Left ventricle myocardium inferior (tissue), 1 donor: Measurements from ENCODE around the gene PCSK5. TPM values are rescaled to one million over a fixed set of nuclear protein-coding genes. Genes with fewer than 3 reads are reported as not detected.

Experiments used
- DNase-seq: peaks from one replicate; pipeline ENCODE4 v3.0.0-alpha.2; 2020
- H3K27ac ChIP-seq: fragments of 200-600 bp; replicated peaks from 2 replicates; pipeline ENCODE4 v1.8.0; 2021
- H3K27me3 ChIP-seq: fragments of 200-600 bp; 2 replicates; pipeline ENCODE4 v1.8.0; 2021; ENCODE audit warnings: low read depth
- H3K36me3 ChIP-seq: fragments of 200-600 bp; 2 replicates; pipeline ENCODE4 v1.8.0; 2021
- H3K4me1 ChIP-seq: fragments of 200-600 bp; 2 replicates; pipeline ENCODE4 v1.8.0; 2021
- H3K4me3 ChIP-seq: fragments of 200-600 bp; 2 replicates; pipeline ENCODE4 v1.8.0; 2021; ENCODE audit warnings: mild to moderate bottlenecking, moderate library complexity
- H3K9me3 ChIP-seq: fragments of 200-600 bp; replicated peaks from 2 replicates; pipeline ENCODE4 v1.8.0; 2021
- CTCF ChIP-seq: fragments of 200-600 bp; IDR thresholded peaks from 2 replicates; pipeline ENCODE4 v1.8.0; 2021; ENCODE audit warnings: antibody characterized with exemption, mild to moderate bottlenecking, borderline replicate concordance
- intact Hi-C: fragments of 100-400 bp; cut with micrococcal nuclease; formaldehyde crosslinking; loops from one replicate; pipeline ENCODE4 v1.11.0; 2022
- total RNA-seq: library from RNA; stranded (reverse); fragmentation: NEBNext Ultra II Directional; extraction: Animal tissue kit (Norgen Biotek cat#: 25700); gene quantifications from one replicate; pipeline ENCODE4 v1.2.1, GENCODE V29; 2021
- donor health status: DM: no; HTN: yes; CAD: no; lungs with severe emphysema.

PCSK5 gene
- total RNA-seq, 1 donor from 2014 or later, result 5.6 TPM

DNA sequence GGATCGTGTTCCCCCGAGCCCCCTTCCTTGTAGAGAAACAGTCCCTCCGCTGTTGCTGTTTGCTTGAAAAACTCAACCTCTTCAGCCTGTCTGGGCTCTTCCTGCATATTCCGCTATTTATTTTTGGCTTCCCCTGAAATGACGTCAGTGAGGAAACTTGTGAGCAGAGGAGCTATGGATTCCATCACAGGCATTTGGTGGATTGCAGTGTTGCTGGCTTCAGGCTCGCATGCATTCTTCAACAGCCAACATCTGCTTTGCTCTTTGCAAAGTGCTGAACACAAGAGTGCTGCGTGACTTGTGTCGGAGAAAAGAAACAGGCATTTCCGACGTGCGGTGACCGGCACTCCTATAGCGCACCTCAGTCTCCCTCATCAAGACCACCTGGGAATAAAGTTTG, 271.1 kb downstream of the PCSK5 start:
- Histone ChIP-seq H3K4me3 (peak overlapping the region; percentile 22), H3K27me3 (no peaks in the 10 kb centered on the region), H3K36me3 (peaks cover 9% of the 10 kb centered on the region), H3K27ac (peak overlapping the region; percentile 20), H3K4me1 (peaks cover 22% of the 10 kb centered on the region), H3K9me3 (no peaks in the 10 kb centered on the region)
- no peak for TF ChIP-seq CTCF
- DNase-seq, result no peak
- intact Hi-C loops, result no loop called here

GRCh38 chr9:76162086-76162730, 271.7 kb downstream of the PCSK5 start:
- Histone ChIP-seq H3K27me3 (no peaks in the 10 kb centered on the region), H3K9me3 (no peaks in the 10 kb centered on the region), H3K27ac (peak overlapping the region; percentile 20), H3K4me3 (no peak overlapping the region), H3K4me1 (peaks cover 22% of the 10 kb centered on the region), H3K36me3 (peaks cover 9% of the 10 kb centered on the region)
- DNase-seq, result no peak
- no peak for TF ChIP-seq CTCF
- intact Hi-C loops, result no loop called here

GRCh38 chr9:76162751-76163500, 272.5 kb downstream of the PCSK5 start:
- Histone ChIP-seq H3K4me3 (no peak overlapping the region), H3K36me3 (peaks cover 9% of the 10 kb centered on the region), H3K9me3 (no peaks in the 10 kb centered on the region), H3K4me1 (peaks cover 22% of the 10 kb centered on the region), H3K27ac (no peak overlapping the region), H3K27me3 (no peaks in the 10 kb centered on the region)
- TF ChIP-seq CTCF, result no peak
- DNase-seq, result no peak
- intact Hi-C loops, result no loop called here

DNA sequence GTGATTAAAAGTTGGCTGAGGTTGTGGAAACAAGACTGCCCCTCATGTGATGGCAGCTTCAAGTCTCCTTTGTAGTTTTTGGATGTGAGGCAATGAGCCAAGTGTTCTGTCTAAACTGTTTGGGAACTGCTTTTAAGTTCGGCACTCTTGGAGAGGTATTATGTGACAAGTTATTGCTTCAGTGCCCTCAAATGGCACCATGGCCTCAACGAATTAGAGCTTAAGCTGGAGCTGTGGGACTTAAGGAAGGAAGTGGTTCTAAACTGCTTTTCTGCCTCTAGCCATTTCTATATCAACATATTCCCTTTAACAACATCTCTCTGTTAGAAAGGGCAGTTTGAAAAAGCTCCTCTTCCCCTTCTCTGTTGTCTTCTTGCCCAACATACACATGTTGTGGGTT, 276.1 kb downstream of the PCSK5 start:
- Histone ChIP-seq H3K9me3 (no peaks in the 10 kb centered on the region), H3K27me3 (no peaks in the 10 kb centered on the region), H3K27ac (no peak overlapping the region), H3K4me1 (peaks cover 12% of the 10 kb centered on the region), H3K36me3 (peaks cover 18% of the 10 kb centered on the region), H3K4me3 (no peak overlapping the region)
- no peak for DNase-seq
- intact Hi-C loops, result no loop called here
- no peak for TF ChIP-seq CTCF

DNA sequence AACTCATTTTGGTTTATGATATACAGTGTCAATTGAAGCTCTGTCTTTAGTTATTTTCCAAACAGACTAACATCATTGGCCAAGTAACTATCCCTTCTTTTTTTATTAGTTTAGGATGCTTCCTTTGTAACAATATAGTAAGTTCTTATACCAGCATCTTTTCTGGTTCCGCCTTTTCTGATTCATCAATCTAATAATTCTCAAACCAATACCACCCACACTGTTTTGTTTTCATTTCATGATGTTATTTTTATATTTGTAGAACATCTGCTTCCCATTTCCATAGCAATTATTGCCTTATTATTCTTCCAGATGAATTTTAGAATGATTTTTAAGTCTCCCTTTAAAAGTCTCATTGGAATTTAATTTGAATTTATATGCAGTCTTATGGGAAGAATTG, 285.7 kb downstream of the PCSK5 start:
- no peak overlapping the region for H3K27ac ChIP-seq
- TF ChIP-seq CTCF, result no peak
- no peaks in the 10 kb centered on the region for H3K27me3 ChIP-seq
- H3K4me1 ChIP-seq, result peaks cover 10% of the 10 kb centered on the region
- intact Hi-C loops, result no loop called here
- DNase-seq, result no peak
- H3K36me3 ChIP-seq, result peaks cover 6% of the 10 kb centered on the region
- no peak overlapping the region for H3K4me3 ChIP-seq
- no peaks in the 10 kb centered on the region for H3K9me3 ChIP-seq
